ENCODE measurements around the gene SNX9.
"Not testable (repeated sequence)": the region's sequence is repeated elsewhere in the genome, so short reads cannot be mapped to it uniquely, and the experiment has no call there.

Gene SNX9

DNA sequence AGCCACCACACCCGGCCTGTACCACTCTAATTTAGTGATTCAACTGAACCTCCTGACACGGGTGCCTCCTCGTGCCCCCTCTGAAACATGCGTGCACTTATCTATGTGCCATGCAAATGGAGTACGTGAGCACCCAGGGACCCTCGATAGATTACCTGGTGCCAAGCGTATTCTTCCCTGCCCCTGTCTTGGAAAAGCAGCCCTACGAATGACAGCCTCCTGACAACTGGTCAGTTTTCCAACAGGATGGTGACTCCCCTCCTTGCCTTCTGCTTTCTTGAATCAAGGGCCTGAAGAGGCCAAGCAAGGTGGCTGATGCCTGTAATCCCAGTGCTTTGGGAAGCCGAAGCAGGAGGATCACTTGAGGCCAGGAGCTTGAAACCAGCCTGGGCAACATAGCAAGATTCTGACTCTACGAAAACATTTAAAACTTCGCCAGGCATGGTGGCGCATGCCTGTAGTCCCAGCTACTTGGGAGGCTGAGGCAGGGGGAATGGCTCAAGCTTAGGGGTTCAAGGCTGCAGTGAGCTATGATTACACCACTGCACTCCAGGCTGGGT lies 133.2 kb downstream of the SNX9 start:
- DNase-seq: no peak

DNA sequence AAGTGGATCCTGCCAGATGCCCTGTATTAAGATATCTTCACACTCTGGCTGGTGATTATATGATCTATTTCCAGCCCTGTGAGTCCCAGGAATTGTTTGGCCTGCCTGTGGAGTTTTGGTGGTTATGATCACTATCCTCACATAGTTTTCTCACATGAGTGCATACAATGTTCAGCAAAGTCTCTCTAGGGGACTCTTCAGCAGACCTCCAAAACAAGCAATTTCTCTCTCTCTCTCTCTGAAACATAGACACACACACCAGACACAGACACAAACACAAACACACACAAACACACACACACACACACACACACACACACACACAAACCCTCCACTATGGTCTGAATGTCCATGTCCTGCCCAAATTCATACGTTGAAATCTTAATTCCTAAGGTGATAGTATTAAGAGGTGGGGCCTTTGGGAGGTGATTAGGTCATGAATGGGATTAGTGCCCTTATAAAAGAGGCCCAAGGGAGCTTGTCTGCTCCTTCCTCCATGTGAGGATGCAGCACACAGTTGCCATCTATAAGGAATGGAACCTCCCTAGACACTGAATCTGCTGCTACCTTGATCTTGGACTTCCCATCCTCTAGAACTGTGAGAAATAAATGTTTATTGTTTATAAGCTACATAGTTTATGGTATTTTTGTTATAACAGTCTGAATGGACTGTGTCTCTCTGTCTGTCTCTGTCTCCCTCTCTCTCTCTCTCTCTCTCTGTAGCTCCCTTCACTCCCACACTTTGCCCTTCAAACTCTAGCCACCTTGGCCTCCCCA lies 136.6 kb downstream of the SNX9 start:
- no peak for DNase-seq

DNA sequence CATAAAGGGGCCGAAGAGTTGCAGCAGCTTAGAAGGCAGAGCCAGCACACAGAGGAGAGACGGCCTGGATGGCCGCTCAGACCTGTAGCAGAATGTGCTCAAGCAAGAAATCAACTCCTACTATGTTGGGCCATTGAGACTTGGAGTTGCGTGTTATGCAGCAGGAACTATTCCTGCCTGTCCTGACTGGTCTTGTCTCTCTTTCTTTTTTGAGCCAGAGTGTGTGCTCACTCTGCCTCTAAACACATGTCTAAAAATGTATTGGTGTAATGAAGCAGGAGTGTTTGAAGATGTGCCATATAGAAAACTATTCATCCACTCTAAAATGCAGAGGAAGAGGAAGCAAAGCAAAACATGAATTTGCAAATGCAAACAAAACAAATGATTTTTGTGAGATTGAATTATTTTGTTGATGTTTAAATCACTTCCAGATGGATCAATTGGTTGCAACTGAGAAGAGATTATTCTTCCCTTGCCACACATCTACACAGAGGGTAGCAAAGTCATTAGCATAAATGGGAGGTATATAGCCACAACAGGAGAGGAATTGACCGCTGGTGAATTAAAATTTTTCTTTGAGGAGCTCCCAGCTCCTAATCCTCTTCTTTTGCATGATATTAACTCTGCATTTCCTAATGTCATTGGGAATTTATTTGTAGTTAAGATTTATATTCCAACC lies 138.2 kb downstream of the SNX9 start:
- no peak for DNase-seq

DNA sequence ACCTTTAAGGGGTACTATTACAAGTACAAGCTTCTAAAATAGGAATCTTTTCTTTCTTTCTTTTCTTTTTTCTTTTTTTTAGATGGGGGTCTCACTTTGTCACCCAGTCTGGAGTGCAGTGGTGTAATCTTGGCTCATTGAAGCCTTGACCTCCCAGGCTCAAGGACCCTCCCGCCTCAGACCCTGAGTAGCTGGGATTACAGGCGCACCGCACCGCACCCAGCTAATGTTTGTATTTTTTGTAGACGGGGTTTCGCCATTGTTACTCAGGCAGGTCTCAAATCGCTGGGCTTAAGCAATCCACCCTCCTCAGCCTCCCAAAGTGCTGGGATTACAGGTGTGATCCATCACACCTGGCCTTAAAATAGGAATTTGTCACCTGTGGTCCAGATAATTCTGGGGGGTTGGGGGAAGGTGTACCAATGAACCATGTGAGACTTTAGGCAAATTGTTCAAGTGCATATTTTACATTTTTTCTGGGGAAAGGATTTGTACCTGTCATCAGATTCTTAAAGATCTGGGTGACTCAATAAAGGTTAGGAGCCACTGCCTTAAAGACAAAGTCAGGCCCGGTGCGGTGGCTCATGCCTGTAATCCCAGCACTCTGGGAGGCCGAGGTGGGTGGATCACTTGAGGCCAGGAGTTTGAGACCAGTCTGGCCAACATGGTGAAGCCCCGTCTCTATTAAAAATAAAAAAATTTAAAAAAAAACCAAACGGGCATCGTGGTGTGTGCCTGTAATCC lies 139.0 kb downstream of the SNX9 start:
- no peak for DNase-seq

DNA sequence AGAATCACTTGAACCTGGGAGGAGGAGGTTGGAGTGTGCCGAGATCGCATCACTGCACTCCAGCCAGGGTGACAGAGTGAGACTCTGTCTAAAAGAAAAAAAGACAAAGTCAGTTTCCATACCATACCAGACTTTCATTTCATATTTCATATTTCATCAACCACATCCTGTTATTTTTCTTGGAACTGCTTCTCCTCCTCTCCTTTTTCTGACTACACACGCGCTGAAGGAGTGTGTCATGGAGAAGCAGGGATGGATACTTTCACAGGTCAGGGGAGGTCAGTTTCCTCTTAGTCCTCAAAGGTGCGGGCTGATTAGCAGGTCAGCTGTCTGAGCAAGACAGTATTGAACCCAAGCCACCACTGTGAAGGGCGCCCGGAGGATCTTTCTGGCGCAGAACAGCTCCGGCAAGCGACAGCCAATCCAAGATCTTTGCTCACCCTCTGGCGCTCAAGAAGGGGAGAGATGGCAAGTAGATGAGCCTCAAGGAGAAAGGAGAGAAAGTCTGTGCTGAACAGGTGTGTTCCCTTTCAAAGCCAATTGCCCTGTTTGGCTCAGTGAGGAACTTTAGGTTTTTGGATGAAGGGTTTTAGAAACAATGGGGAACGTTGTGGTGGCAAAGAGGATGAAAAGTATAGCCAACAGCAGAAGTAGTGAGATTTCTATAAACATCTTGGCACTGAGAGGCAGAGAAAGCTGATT lies 139.7 kb downstream of the SNX9 start:
- DNase-seq: peak; percentile 82

DNA sequence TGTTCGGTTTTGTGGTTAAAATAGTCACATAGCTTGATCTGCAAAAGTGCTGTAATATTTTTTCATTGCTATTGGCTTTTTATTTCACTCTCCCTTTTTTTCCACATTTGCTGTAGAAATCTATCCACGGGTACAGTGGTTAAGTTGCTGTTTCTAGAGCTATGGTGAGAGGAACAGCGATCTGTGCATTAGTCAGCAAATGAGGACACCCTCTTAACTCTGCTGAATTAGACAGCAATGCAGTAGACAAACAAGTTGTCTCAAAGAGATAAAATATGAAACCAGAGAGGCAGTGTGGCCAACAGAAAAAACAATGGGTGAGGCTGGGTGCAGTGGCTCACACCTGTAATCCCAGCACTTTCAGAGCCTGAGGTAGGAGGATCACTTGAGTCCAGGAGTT lies 141.1 kb downstream of the SNX9 start:
- no peak for DNase-seq

DNA sequence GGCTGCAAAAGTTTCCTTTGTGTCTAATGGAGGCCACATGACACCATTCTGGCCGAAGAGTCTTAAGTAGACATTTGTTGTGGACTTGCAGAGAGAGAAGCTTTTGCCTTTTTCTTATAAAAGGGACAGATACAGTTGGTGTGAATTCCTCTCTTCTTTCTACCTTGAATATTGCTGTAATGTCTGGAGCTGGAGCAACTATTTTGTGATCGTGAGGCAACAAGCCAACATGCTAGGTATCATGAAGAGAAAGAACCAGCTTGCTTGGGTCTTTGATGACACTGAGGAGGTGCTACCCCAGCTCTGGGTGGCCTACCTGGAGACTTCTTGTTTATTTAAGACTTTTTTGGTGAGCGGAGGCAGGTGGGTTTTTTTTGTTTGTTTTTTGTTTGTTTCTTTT lies 142.3 kb downstream of the SNX9 start:
- DNase-seq: no peak

DNA sequence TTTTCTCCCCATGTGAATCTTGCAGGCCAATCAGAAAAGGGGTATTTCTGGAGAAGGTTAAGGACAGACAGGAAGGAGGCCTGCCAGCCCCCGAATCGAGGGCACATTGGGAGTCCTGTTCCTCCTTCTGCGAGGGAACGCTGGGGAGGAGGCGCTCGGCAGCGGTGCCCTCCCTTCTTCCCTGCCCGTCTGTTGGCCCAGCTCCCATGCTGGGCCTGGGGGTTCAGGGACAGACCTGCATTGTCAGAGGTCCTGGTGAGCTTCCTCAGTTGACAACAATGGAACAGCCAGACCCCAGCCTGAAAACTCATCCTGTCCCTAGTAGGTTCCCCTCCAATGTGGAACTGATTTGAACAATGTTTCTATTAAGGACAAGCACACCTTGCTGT lies 143.5 kb downstream of the SNX9 start:
- no peak for DNase-seq

DNA sequence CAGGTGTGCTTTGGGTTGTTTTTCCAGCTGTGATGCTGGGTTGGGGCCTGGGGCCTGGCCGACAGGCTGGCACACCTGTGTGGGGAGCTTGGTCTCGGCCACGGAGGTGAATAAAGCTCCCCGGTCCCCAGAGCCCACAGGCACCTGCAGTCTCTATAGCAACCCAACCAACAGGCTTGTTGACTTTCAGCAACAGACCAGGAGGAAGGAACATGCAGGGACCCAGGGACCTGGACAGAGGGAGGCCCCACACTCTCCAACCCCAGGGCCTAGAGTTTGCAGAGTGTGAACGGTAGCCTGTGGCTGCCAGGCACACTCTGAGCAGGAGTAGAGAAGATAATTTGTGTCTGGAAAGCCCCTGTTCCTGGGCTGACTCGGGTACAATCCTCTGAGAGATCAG lies 144.0 kb downstream of the SNX9 start:
- no peak for DNase-seq

DNA sequence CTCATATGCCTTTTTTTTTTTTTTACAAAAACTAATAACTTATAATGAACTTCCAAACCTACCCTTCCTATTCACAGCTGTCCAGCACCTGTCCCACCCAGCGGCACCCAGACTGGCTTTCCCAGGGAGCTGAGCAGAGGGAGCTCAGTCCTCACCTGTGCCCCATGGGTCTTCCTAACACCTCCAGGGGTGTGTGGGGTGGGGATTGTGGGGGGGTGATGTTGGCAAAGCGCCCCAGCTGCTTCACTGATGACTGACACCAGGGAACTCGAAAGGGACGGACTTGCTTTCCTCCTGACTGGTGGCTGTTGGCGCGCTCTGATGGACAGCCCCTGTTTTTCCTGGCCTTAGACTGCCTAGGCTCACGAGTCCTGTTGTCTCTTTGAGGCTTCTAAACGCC lies 144.4 kb downstream of the SNX9 start:
- DNase-seq: no peak

DNA sequence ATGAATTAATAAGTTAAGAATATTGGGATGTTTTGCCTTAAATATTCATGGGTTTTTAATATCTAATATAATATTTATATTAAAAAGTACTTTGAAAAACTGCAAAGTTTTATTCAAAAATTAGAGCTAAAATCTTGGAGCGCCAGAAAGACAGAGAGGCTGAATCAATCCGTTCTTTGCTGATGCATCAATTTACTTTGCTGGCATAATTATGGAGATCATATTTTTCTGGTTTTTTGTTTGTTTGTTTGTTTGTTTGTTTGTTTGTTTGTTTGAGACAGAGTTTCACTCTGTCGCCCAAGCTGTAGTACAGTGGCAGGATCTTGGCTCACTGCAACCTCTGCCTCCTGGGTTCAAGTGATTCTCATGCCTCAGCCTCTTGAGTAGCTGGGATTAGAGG lies 149.1 kb downstream of the SNX9 start:
- not testable (repeated sequence) for DNase-seq

DNA sequence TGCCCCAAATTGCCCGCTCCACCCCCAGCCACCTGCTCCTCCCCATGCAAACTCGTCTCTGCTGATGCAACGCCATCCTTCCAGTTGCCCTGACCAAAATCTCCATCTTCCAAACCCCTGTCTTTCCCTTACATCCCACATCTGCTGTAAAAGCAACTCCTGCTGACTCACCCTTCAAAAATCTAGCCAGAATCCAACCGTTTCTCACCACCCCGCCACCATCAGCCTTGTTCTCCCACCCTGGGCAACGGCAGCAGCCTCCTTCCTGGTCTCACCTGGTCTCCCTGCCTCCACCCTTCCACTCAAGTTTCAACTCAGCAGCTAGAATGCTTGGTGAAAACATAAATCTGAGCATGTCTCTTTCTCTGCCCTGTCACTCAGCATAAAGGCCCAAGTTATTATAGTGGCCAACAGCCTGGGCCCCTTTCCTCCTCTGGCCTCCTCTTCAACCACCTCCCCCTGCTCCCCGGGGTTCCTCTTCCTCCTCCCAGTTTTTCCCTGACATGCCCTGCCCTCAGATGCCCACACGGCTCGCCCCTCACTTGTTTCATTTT lies 151.4 kb downstream of the SNX9 start:
- peak; percentile 66 for DNase-seq

DNA sequence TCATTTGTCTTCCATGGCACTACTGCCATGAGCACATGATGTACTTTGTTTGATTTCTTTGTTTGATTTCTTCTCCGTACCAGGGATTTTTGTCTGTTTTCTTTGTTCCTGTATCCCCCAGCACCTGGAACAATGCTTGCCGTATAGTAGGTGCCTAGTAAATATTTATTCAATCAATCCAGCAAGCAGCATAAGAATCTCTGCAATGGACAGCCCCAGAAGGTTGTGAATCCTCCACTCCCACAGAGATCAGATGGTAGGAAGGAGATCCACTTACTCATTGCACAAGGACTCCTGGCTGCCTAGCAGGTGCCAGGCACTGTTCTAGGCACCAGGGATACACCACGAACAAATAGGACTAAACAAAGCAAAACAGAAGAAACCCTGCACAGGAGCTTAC lies 151.9 kb downstream of the SNX9 start:
- DNase-seq: no peak

DNA sequence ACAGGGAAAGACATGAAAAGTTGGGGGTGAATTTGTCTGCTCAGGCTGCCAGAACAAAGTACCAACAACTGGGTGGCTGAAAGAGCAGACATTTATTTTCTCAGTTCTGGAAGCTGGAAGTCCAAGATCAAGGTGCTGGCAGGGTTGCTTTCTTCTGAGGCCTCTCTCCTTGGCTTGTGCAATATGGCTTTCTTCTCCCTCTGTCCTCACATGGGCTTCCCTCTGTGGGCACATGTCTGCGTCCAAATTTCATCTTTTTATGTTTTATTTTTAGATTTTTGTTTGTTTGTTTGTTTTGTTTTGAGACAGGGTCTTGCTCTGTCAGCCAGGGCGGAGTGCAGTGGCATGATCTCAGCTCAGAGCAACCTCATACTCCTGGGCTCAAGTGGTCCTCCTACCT lies 152.4 kb downstream of the SNX9 start:
- DNase-seq: no peak

DNA sequence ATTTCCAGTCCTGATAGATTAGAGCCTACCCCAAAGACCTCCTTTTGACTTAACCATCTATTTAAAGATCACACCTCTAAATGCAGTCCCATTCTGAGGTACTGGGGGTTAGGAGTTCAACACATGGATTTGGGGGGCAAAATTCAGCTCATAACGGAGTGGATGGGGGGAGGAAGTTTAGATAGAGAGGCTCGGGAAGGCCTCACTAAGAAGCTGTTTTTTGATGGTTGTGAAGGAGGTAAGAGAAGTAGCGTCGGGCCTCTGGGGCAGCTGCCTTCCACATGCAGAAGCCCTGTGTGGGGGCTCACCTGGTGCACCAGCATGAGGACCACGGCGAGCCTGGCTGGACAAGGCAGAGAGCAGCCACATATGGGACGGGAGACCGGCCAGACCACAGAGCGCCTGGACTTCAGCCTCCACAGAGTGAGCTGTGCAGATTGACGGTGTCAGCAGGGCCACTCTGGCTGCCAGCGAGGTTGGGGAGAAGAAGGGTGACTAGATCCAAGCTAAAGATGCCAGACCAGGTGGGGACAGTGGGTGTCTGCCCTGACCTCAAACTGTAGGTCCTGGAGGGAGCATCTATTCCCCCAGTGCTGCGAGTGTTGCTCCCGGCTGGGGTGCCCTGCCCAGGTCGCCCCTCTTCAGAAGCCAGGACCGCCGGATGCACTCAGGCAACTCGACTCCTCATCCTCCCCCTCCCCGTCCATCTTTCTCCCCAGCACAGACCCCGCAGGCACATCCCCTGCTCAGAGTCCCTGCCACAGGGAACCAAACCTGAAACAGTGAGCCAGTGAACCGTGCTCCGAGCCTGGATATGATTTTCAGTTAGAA lies 153.5 kb downstream of the SNX9 start:
- DNase-seq: no peak

DNA sequence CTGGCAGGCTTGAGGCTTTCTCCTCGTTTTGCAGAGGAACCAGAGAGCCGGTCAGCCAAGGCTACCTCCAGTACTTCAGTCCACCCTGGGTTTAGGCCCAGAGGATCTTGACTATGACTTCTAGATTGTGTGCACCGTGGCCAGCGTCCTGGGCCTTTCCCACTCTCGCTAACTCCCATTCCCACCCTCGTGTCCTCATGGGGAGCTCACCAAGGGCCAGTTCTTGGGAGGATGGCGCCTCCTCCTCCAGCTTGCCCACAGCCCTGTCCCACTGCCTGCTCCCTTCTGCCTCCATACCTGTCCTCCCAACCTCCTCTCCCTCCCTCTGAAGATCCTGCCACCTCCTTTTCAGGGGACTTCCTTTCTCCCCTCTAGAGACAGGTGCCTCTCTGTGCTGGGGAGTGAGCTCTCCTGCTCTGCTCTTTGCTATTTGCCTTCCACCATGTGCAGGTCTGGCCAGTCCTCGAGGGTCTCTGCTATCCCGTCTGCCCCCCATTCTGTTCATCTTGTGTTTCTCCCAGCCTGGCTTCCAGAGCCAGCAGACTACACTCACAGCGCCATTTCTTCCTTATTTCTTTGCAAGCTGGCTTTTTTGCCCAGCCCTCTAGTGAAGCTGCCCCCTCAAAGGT lies 154.2 kb downstream of the SNX9 start:
- no peak for DNase-seq

DNA sequence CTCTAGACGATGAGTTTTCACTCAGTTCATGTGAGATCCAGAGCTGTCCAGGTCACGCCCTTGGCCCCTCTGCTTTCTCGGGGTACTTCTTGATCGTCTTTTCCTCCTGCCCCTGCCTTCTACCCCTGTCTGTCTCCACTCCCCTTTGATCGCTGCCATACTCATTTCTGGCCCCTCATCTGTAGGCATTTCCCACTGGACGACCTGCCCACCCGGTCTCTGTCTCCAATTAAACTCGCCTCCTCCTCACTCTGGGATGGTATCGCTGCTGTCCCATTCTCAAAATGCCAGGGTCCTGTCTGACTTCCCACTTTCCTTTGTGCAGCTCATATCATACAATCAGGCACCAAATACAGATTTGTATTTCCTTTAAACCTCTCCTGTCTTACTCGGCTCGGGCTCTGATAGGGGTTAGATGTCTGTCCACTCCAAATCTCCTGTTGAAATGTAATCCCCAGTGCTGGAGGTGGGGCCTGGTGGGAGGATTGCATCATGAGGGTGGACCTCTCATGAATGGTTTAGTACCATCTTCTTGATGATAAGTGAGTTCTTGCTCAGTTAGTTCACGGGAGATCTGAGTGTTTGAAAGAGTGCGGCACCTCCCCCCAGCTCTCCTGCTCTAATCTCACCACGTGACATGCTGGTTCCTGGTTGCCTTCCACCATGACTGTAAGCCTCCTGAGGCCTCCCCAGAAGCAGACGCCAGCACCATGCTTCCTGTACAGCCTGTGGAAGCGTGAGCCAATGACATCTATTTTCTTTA lies 155.2 kb downstream of the SNX9 start:
- DNase-seq: peak; percentile 33

DNA sequence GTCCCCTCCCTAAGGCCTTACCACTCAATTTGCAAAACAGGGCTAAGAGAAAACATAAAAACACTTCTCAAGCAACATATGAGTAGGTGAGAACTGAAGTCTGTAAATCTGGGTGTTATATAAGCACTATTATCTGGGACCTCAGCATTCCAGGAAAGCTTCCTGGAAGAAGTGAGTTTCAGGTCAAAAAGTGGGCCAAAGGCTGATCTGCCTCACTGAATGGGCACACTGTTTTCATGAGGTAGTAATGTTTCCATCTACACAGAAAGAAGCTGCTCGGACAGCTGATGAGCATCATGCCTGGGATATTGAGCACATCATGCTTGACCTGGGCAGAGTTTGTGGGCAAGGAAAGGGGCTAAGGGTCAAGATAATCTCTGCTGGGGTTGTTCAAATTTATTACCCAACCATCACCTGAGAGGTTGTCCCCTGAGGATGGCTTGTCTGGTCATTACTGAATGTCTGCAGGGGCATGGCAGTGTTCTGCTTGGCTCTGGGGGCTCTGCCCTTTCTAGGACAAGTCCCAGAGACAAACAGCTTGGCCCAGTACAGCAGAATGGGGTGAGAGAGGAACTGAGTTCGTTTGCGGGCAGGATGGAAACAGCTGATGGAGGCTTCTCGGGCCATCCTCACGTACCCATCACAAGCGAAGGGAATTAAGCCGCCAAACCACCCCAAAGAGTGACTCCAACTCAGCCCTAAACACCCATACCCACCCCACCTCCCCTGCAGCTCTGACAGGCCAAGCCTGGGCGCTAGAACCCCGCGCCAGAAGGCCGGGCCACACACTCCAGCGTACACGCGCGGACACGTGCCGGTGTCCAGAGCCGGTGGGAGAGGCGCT lies 157.5 kb downstream of the SNX9 start:
- no peak for DNase-seq

DNA sequence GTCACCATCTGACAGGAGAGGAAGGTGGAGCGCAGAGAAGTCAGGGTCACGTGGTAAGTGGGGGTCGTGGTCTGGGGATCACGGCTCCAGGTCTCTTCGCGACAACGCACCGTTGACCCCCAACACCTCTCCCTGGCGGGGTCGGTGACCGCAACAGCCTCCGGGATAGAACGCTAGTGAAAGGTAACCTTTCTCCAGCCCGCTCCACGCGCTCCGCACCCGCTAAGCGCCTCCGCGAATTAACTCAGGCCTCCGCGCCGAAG lies 158.0 kb downstream of the SNX9 start:
- no peak for DNase-seq
